Retina (tissue), 1 donor: ENCODE data around the gene DDOST.

Source experiments
- DNase-seq: peaks from one replicate; pipeline ENCODE4 v3.0.0-alpha.2; 2016

DDOST gene

GRCh38 chr1:20661207-20662109 lies at the start of gene DDOST:
DDOST (minus strand) TSS chr1:20661369; CDS start chr1:20661350, 19 bp downstream.
- DNase-seq, result peak; percentile 97

- peak; percentile 68 for DNase-seq
Observed at GRCh38 chr1:20710469-20711284, 49.5 kb upstream of the DDOST start.

GRCh38 chr1:20709868-20710267 lies 48.7 kb upstream of the DDOST start:
- DNase-seq, result no peak

GRCh38 chr1:20708891-20709290 lies 47.7 kb upstream of the DDOST start:
- DNase-seq, result no peak

- no peak for DNase-seq
Observed at GRCh38 chr1:20708057-20708456, 46.9 kb upstream of the DDOST start.

- DNase-seq, result no peak
Observed at GRCh38 chr1:20706841-20707240, 45.7 kb upstream of the DDOST start.

GRCh38 chr1:20705203-20705755 lies 44.1 kb upstream of the DDOST start:
- peak; percentile 63 for DNase-seq

- no peak for DNase-seq
Observed at GRCh38 chr1:20704390-20705202, 43.4 kb upstream of the DDOST start.

GRCh38 chr1:20703124-20703756 lies 42.1 kb upstream of the DDOST start:
- DNase-seq, result no peak

GRCh38 chr1:20702416-20702815 lies 41.2 kb upstream of the DDOST start:
- DNase-seq, result no peak

GRCh38 chr1:20701847-20702246 lies 40.7 kb upstream of the DDOST start:
- DNase-seq, result no peak

- no peak for DNase-seq
Observed at GRCh38 chr1:20701446-20701845, 40.3 kb upstream of the DDOST start.

- no peak for DNase-seq
Observed at GRCh38 chr1:20700636-20701215, 39.6 kb upstream of the DDOST start.

GRCh38 chr1:20699558-20699957 lies 38.4 kb upstream of the DDOST start:
- no peak for DNase-seq

- DNase-seq, result no peak
Observed at GRCh38 chr1:20698195-20698910, 37.2 kb upstream of the DDOST start.

- DNase-seq, result no peak
Observed at GRCh38 chr1:20697563-20697962, 36.4 kb upstream of the DDOST start.

GRCh38 chr1:20696397-20697333 lies 35.5 kb upstream of the DDOST start:
- peak; percentile 95 for DNase-seq

- DNase-seq, result no peak
Observed at GRCh38 chr1:20695515-20695914, 34.3 kb upstream of the DDOST start.

GRCh38 chr1:20693623-20694022 lies 32.5 kb upstream of the DDOST start:
- no peak for DNase-seq

- no peak for DNase-seq
Observed at GRCh38 chr1:20691872-20692271, 30.7 kb upstream of the DDOST start.
